ENCODE measurements around the gene EFCAB8. TPM values are rescaled to one million over a fixed set of nuclear protein-coding genes. Genes with fewer than 3 reads are reported as not detected.

Gene EFCAB8
- total RNA-seq, 2 donors from 2014 or later: not detected

GRCh38 chr20:32930181-32930580, 71.5 kb downstream of the EFCAB8 start:
- no peaks in the 10 kb centered on the region for H3K36me3 ChIP-seq
- H3K27ac ChIP-seq: no peak overlapping the region
- H3K4me1 ChIP-seq: no peaks in the 10 kb centered on the region
- H3K9me3 ChIP-seq: no peaks in the 10 kb centered on the region
- DNase-seq (ENCODE audit: low spot score): no peak
- no peaks in the 10 kb centered on the region for H3K27me3 ChIP-seq
- no peak for TF ChIP-seq CTCF (IDR thresholded peaks at IDR 0.05)
- no peak overlapping the region for H3K4me3 ChIP-seq

GRCh38 chr20:32930701-32931100, 72.0 kb downstream of the EFCAB8 start:
- H3K9me3 ChIP-seq: no peaks in the 10 kb centered on the region
- H3K4me3 ChIP-seq: no peak overlapping the region
- no peaks in the 10 kb centered on the region for H3K36me3 ChIP-seq
- no peaks in the 10 kb centered on the region for H3K4me1 ChIP-seq
- H3K27me3 ChIP-seq: no peaks in the 10 kb centered on the region
- no peak overlapping the region for H3K27ac ChIP-seq
- DNase-seq (ENCODE audit: low spot score): no peak
- no peak for TF ChIP-seq CTCF (IDR thresholded peaks at IDR 0.05)

- TF ChIP-seq CTCF (IDR thresholded peaks at IDR 0.05): no peak
- no peak for DNase-seq (ENCODE audit: low spot score)
- Histone ChIP-seq H3K27me3 (no peaks in the 10 kb centered on the region), H3K27ac (no peak overlapping the region), H3K9me3 (peaks cover 0 to 5% of the 10 kb centered on the region in 2 donors), H3K36me3 (no peaks in the 10 kb centered on the region), H3K4me1 (no peaks in the 10 kb centered on the region), H3K4me3 (no peak overlapping the region)
These were observed 75.9 kb downstream of the EFCAB8 start for GRCh38 chr20:32934580-32934979.

GRCh38 chr20:32941155-32941885, 82.6 kb downstream of the EFCAB8 start:
- H3K4me3 ChIP-seq: no peak overlapping the region
- no peak for TF ChIP-seq CTCF (IDR thresholded peaks at IDR 0.05)
- H3K4me1 ChIP-seq: no peaks in the 10 kb centered on the region
- no peaks in the 10 kb centered on the region for H3K27me3 ChIP-seq
- H3K27ac ChIP-seq: no peak overlapping the region
- no peaks in the 10 kb centered on the region for H3K36me3 ChIP-seq
- H3K9me3 ChIP-seq: peaks cover 0 to 25% of the 10 kb centered on the region in 2 donors
- DNase-seq (ENCODE audit: low spot score): no peak

- no peak overlapping the region for H3K27ac ChIP-seq
- peaks cover 0 to 19% of the 10 kb centered on the region in 2 donors for H3K9me3 ChIP-seq
- no peaks in the 10 kb centered on the region for H3K36me3 ChIP-seq
- no peaks in the 10 kb centered on the region for H3K4me1 ChIP-seq
- peak; percentile 47 for DNase-seq (ENCODE audit: low spot score)
- H3K4me3 ChIP-seq: no peak overlapping the region
- no peaks in the 10 kb centered on the region for H3K27me3 ChIP-seq
- TF ChIP-seq CTCF (IDR thresholded peaks at IDR 0.05): no peak
These were observed 84.8 kb downstream of the EFCAB8 start for GRCh38 chr20:32943490-32944052.

Data from right atrium auricular region (tissue), 2 donors.